ENCODE results near the gene ACADL.
"Not testable (repeated sequence)": the region's sequence is repeated elsewhere in the genome, so short reads cannot be mapped to it uniquely, and the experiment has no call there.

ACADL gene

GRCh38 chr2:210188755-210189154 lies 36.5 kb downstream of the ACADL start:
- Histone ChIP-seq H3K27ac (ENCODE audit: low read depth, low read length) (no peak overlapping the region), H3K9ac (ENCODE audit: low read length in 5 of 5) (no peak overlapping the region), H3K4me1 (ENCODE audit: control insufficient read depth in 5 of 5, insufficient read depth in 5 of 5, low read length in 5 of 5) (no peaks in the 10 kb centered on the region), H3K36me3 (ENCODE audit: control insufficient read depth in 5 of 5, insufficient read depth in 5 of 5, low read length in 5 of 5) (peaks cover 0 to 15% (median 0%) of the 10 kb centered on the region in 5 donors), H3K27me3 (ENCODE audit: control insufficient read depth in 5 of 5, insufficient read depth in 4 of 5, low read length in 5 of 5) (no peaks in the 10 kb centered on the region), H3K4me3 (ENCODE audit: low read depth in 1 of 5, low read length in 5 of 5) (no peak overlapping the region), H3K9me3 (ENCODE audit: control insufficient read depth in 5 of 5, low read length in 5 of 5) (peaks cover 0 to 14% (median 6%) of the 10 kb centered on the region in 5 donors)

DNA sequence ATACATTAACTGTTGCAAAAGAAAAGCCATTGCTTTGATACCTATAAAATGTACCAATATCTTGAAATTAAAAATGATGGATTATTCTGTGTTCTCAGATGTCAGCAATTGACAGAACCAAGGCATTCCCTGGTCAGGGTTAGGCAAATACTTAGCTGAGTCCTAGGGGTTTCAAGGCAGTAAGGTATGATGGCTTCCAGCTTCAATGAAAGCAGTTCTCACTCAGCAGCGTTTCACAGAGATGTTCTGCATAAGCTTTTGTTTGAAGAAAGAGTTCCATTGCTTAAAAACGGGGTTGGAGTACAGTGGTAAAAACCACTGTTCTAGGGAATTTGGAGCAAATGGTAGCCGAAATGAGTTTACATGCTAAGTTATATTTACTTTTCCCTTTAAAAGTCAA lies 37.1 kb downstream of the ACADL start:
- Histone ChIP-seq H3K4me3 (ENCODE audit: low read depth in 1 of 5, low read length in 5 of 5) (no peak overlapping the region), H3K36me3 (ENCODE audit: control insufficient read depth in 5 of 5, insufficient read depth in 5 of 5, low read length in 5 of 5) (peaks cover 0 to 15% (median 0%) of the 10 kb centered on the region in 5 donors), H3K9me3 (ENCODE audit: control insufficient read depth in 5 of 5, low read length in 5 of 5) (peaks cover 0 to 14% (median 6%) of the 10 kb centered on the region in 5 donors), H3K9ac (ENCODE audit: low read length in 5 of 5) (no peak overlapping the region), H3K27ac (ENCODE audit: low read depth, low read length) (no peak overlapping the region), H3K4me1 (ENCODE audit: control insufficient read depth in 5 of 5, insufficient read depth in 5 of 5, low read length in 5 of 5) (no peaks in the 10 kb centered on the region), H3K27me3 (ENCODE audit: control insufficient read depth in 5 of 5, insufficient read depth in 4 of 5, low read length in 5 of 5) (no peaks in the 10 kb centered on the region)

DNA sequence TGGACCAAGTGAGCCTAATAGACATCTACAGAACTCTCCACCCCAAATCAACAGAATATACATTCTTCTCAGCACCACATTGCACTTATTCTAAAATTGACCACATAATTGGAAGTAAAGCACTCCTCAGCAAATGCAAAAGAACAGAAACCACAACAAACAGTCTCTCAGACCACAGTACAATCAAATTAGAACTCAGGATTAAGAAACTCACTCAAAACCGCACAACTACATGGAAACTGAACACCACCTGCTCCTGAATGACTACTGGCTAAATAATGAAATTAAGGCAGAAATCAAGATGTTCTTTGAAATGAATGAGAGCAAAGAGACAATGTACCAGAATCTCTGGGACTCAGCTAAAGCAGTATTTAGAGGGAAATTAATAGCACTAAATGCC lies 41.3 kb downstream of the ACADL start:
- not testable (repeated sequence) for H3K9ac ChIP-seq (ENCODE audit: low read length in 5 of 5); H3K4me3 ChIP-seq (ENCODE audit: low read depth in 1 of 5, low read length in 5 of 5); H3K27ac ChIP-seq (ENCODE audit: low read depth, low read length); H3K4me1 ChIP-seq (ENCODE audit: control insufficient read depth in 5 of 5, insufficient read depth in 5 of 5, low read length in 5 of 5); H3K27me3 ChIP-seq (ENCODE audit: control insufficient read depth in 5 of 5, insufficient read depth in 4 of 5, low read length in 5 of 5); H3K36me3 ChIP-seq (ENCODE audit: control insufficient read depth in 5 of 5, insufficient read depth in 5 of 5, low read length in 5 of 5)
- H3K9me3 ChIP-seq (ENCODE audit: control insufficient read depth in 5 of 5, low read length in 5 of 5): peaks cover 0 to 14% (median 6%) of the 10 kb centered on the region in 5 donors

DNA sequence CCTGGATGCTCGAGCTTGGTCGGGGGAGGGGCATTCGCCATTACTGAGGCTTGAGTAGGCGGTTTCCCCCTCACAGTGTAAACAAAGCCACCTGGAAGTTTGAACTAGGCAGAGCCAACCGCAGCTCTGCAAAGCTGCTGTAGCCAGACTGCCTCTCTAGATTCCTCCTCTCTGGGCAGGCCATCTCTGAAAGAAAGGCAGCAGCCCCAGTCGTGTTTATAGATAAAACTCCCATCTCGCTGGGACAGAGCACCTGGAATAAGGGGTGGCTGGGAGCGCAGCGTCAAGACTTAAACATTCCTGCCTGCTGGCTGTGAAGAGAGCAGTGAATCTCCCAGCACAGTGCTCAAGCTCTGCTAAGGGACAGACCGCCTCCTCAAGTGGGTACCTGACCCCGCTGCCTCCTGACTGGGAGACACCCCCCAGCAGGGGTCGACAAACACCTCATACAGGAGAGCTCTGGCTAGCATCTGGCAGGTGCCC lies 43.6 kb downstream of the ACADL start:
- peaks cover 0 to 14% (median 6%) of the 10 kb centered on the region in 5 donors for H3K9me3 ChIP-seq (ENCODE audit: control insufficient read depth in 5 of 5, low read length in 5 of 5)
- not testable (repeated sequence) for H3K27ac ChIP-seq (ENCODE audit: low read depth, low read length); H3K36me3 ChIP-seq (ENCODE audit: control insufficient read depth in 5 of 5, insufficient read depth in 5 of 5, low read length in 5 of 5); H3K4me3 ChIP-seq (ENCODE audit: low read depth in 1 of 5, low read length in 5 of 5); H3K27me3 ChIP-seq (ENCODE audit: control insufficient read depth in 5 of 5, insufficient read depth in 4 of 5, low read length in 5 of 5); H3K9ac ChIP-seq (ENCODE audit: low read length in 5 of 5); H3K4me1 ChIP-seq (ENCODE audit: control insufficient read depth in 5 of 5, insufficient read depth in 5 of 5, low read length in 5 of 5)

DNA sequence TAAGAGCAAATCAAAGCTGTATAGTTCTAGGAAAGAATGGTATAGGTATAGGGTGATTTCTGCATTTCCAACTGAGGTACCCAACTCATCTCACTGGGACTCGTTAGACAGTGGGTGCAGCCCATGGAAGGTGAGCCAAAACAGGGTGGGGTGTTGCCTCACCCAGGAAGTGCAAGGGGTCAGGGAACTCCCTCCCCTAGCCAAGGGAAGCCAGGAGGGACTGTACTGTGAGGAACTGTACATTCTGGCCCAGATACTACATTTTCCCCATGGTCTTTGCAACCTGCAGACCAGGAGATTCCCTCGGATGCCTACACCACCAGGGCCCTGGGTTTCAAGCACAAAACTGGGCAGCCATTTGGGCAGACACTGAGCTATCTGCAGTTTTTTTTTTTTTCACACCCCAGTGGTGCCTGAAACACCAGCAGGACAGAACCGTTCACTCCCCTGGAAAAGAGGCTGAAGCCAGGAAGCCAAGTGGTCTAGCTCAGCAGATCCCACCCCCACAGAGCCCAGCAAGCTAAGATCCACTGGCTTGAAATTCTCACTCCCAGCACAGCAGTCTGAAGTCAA lies 44.1 kb downstream of the ACADL start:
- not testable (repeated sequence) for H3K4me1 ChIP-seq (ENCODE audit: control insufficient read depth in 5 of 5, insufficient read depth in 5 of 5, low read length in 5 of 5); H3K27me3 ChIP-seq (ENCODE audit: control insufficient read depth in 5 of 5, insufficient read depth in 4 of 5, low read length in 5 of 5); H3K36me3 ChIP-seq (ENCODE audit: control insufficient read depth in 5 of 5, insufficient read depth in 5 of 5, low read length in 5 of 5); H3K4me3 ChIP-seq (ENCODE audit: low read depth in 1 of 5, low read length in 5 of 5); H3K27ac ChIP-seq (ENCODE audit: low read depth, low read length); H3K9ac ChIP-seq (ENCODE audit: low read length in 5 of 5)
- peaks cover 0 to 14% (median 3%) of the 10 kb centered on the region in 5 donors for H3K9me3 ChIP-seq (ENCODE audit: control insufficient read depth in 5 of 5, low read length in 5 of 5)

DNA sequence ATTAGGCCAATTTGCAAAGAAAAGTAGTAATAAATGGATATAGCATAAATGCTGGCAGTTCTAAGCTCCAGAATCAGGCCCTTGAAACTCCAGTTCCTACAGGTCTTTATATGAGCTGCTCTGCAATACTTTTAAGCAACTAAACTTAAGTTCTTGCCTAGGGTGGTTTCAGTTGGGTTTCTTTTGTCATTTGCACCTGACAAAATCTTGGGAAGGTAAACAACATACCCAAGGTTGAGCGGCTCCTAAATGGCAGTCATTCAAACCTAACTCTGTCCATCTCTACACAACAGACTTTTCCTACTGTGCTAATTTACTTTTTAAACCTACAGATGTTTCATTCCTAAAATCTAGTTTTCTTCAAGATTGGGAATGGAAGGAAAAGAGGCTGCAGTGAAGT lies 44.8 kb downstream of the ACADL start:
- Histone ChIP-seq H3K4me1 (ENCODE audit: control insufficient read depth in 5 of 5, insufficient read depth in 5 of 5, low read length in 5 of 5) (no peaks in the 10 kb centered on the region), H3K9ac (ENCODE audit: low read length in 5 of 5) (no peak overlapping the region), H3K27ac (ENCODE audit: low read depth, low read length) (no peak overlapping the region)

DNA sequence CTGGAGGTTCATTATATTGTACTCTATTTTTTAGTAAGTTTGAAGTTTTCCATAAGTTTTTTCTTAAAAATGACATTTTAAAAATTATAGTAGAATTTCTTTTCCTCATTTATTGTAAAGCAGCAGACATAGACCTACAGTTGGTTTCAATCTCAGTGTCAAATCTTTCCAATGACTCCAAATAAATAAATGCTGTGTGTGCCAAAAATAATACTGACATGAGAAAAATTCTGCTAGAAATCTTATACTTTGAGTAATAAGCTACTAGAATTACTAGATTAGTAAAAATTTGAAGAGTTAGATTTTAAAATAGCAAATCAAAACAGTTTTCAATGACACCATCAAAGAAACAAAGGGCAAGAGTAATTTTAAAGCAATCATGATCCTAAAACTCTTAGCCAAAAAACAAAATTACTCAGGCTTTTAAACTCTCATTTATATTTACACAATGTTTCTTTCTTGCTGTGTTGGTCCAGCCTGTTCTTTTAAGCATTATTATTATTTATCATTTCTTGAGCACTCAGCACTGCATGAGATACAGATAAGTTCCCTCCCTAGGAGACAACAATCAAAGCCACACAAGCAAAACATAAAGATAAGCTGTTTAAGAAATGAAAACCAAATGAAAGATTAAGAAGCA lies 45.8 kb downstream of the ACADL start:
- Histone ChIP-seq H3K27ac (ENCODE audit: low read depth, low read length) (no peak overlapping the region), H3K36me3 (ENCODE audit: control insufficient read depth in 5 of 5, insufficient read depth in 5 of 5, low read length in 5 of 5) (peaks cover 0 to 5% (median 0%) of the 10 kb centered on the region in 5 donors), H3K27me3 (ENCODE audit: control insufficient read depth in 5 of 5, insufficient read depth in 4 of 5, low read length in 5 of 5) (no peaks in the 10 kb centered on the region)

More for the DNA sequence above, 44.8 kb downstream of the ACADL start:
- no peak overlapping the region for H3K4me3 ChIP-seq (ENCODE audit: low read depth in 1 of 5, low read length in 5 of 5)
- no peaks in the 10 kb centered on the region for H3K27me3 ChIP-seq (ENCODE audit: control insufficient read depth in 5 of 5, insufficient read depth in 4 of 5, low read length in 5 of 5)
- peaks cover 0 to 14% (median 3%) of the 10 kb centered on the region in 5 donors for H3K9me3 ChIP-seq (ENCODE audit: control insufficient read depth in 5 of 5, low read length in 5 of 5)
- H3K36me3 ChIP-seq (ENCODE audit: control insufficient read depth in 5 of 5, insufficient read depth in 5 of 5, low read length in 5 of 5): peaks cover 0 to 5% (median 0%) of the 10 kb centered on the region in 5 donors

DNA sequence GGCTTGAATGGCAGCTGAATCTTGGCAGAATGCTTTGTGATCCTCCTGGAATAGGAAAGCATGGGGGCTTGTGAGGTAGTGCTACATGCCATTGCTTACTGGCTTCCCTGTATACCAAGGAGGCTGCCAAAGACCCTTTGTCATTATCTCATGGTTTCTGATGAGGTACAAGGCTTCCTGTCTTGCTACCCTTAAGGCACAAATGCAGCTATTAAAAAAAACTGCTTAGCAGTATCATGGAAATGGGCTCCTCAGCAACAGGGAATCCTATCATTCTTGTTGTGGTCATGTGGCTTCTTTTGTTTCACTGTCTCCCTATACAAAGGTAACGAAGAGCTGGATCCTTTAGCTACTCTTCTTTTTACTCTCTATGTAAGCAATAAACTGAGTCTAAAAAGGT lies 47.5 kb downstream of the ACADL start:
- H3K27ac ChIP-seq (ENCODE audit: low read depth, low read length): no peak overlapping the region
- no peaks in the 10 kb centered on the region for H3K9me3 ChIP-seq (ENCODE audit: control insufficient read depth in 5 of 5, low read length in 5 of 5)
- H3K9ac ChIP-seq (ENCODE audit: low read length in 5 of 5): no peak overlapping the region
- no peaks in the 10 kb centered on the region for H3K4me1 ChIP-seq (ENCODE audit: control insufficient read depth in 5 of 5, insufficient read depth in 5 of 5, low read length in 5 of 5)
- no peak overlapping the region for H3K4me3 ChIP-seq (ENCODE audit: low read depth in 1 of 5, low read length in 5 of 5)
- H3K36me3 ChIP-seq (ENCODE audit: control insufficient read depth in 5 of 5, insufficient read depth in 5 of 5, low read length in 5 of 5): peaks cover 0 to 5% (median 0%) of the 10 kb centered on the region in 5 donors
- H3K27me3 ChIP-seq (ENCODE audit: control insufficient read depth in 5 of 5, insufficient read depth in 4 of 5, low read length in 5 of 5): no peaks in the 10 kb centered on the region

More for the DNA sequence above, 45.8 kb downstream of the ACADL start:
- Histone ChIP-seq H3K4me3 (ENCODE audit: low read depth in 1 of 5, low read length in 5 of 5) (no peak overlapping the region), H3K4me1 (ENCODE audit: control insufficient read depth in 5 of 5, insufficient read depth in 5 of 5, low read length in 5 of 5) (no peaks in the 10 kb centered on the region), H3K9me3 (ENCODE audit: control insufficient read depth in 5 of 5, low read length in 5 of 5) (peaks cover 0 to 4% (median 0%) of the 10 kb centered on the region in 5 donors), H3K9ac (ENCODE audit: low read length in 5 of 5) (no peak overlapping the region)

DNA sequence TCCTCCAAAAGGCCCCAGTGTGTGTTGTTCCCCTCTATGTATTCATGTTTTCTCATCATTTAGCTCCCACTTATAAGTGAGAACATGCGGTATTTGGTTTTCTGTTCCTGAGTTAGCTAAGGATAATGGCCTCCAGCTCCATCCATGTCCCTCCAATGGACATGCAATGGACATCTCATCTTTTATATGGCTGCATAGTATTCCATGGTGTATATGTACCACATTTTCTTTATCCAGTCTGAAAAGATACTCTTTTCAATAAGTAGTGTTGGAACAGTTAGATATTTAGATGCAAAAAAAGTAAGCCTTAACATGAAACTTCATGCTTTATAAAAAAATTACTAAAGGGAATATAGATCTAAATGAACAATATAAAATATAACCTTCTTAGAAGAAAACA lies 48.1 kb downstream of the ACADL start:
- H3K9ac ChIP-seq (ENCODE audit: low read length in 5 of 5); H3K27me3 ChIP-seq (ENCODE audit: control insufficient read depth in 5 of 5, insufficient read depth in 4 of 5, low read length in 5 of 5); H3K4me1 ChIP-seq (ENCODE audit: control insufficient read depth in 5 of 5, insufficient read depth in 5 of 5, low read length in 5 of 5); H3K9me3 ChIP-seq (ENCODE audit: control insufficient read depth in 5 of 5, low read length in 5 of 5); H3K27ac ChIP-seq (ENCODE audit: low read depth, low read length); H3K36me3 ChIP-seq (ENCODE audit: control insufficient read depth in 5 of 5, insufficient read depth in 5 of 5, low read length in 5 of 5); H3K4me3 ChIP-seq (ENCODE audit: low read depth in 1 of 5, low read length in 5 of 5): not testable (repeated sequence)

- Histone ChIP-seq H3K9ac (ENCODE audit: low read length in 5 of 5) (no peak overlapping the region), H3K27me3 (ENCODE audit: control insufficient read depth in 5 of 5, insufficient read depth in 4 of 5, low read length in 5 of 5) (no peaks in the 10 kb centered on the region), H3K36me3 (ENCODE audit: control insufficient read depth in 5 of 5, insufficient read depth in 5 of 5, low read length in 5 of 5) (peaks cover 0 to 5% (median 0%) of the 10 kb centered on the region in 5 donors), H3K4me3 (ENCODE audit: low read depth in 1 of 5, low read length in 5 of 5) (no peak overlapping the region), H3K27ac (ENCODE audit: low read depth, low read length) (no peak overlapping the region), H3K4me1 (ENCODE audit: control insufficient read depth in 5 of 5, insufficient read depth in 5 of 5, low read length in 5 of 5) (peaks cover 0 to 17% (median 15%) of the 10 kb centered on the region in 5 donors), H3K9me3 (ENCODE audit: control insufficient read depth in 5 of 5, low read length in 5 of 5) (no peaks in the 10 kb centered on the region)
Observed at GRCh38 chr2:210174086-210174485, 51.2 kb downstream of the ACADL start.

Measured in subcutaneous abdominal adipose tissue (tissue), 5 donors.